WTC11 (cell line): ENCODE data around the gene TMEM238L. TPM values are rescaled to one million over a fixed set of nuclear protein-coding genes. Genes with fewer than 3 reads are reported as not detected.

Experiments used
- ATAC-seq: fragments of 200-7000 bp; cut with Tn5 transposase; 2 replicates; pipeline ENCODE4 v1.10.0; 2021; ENCODE audit warnings: mild to moderate bottlenecking, moderate library complexity
- CTCF ChIA-PET: fragments of 300-600 bp; sonication (Branson Sonifier 250); formaldehyde crosslinking; loops from one replicate; lab custom pipeline; 2021; ENCODE audit warnings: antibody characterized with exemption; lab: Charles Lee
- POLR2A ChIA-PET: fragments of 350-600 bp; sonication (Branson Sonifier 250); formaldehyde crosslinking; loops from one replicate; lab custom pipeline; 2021; ENCODE audit warnings: antibody characterized with exemption; lab: Charles Lee
- DNase-seq: peaks from one replicate; pipeline ENCODE4 v3.0.0; 2021; ENCODE audit warnings: low spot score
- H3K27ac Mint-ChIP-seq: 2 replicates; pipeline ENCODE4 v1.8.0; 2021; ENCODE audit warnings: mixed read lengths
- H3K27me3 Mint-ChIP-seq: 2 replicates; pipeline ENCODE4 v1.8.0; 2021; ENCODE audit warnings: low read depth, mild to moderate bottlenecking, moderate library complexity, mixed read lengths
- H3K36me3 Mint-ChIP-seq: 2 replicates; pipeline ENCODE4 v1.8.0; 2021; ENCODE audit warnings: mixed read lengths
- H3K4me1 Mint-ChIP-seq: 2 replicates; pipeline ENCODE4 v1.8.0; 2022; ENCODE audit warnings: mixed read lengths
- H3K4me3 Mint-ChIP-seq: 2 replicates; pipeline ENCODE4 v1.8.0; 2021; ENCODE audit warnings: mild to moderate bottlenecking, moderate library complexity, mixed read lengths
- H3K9me3 Mint-ChIP-seq: 2 replicates; pipeline ENCODE4 v1.8.0; 2021; ENCODE audit warnings: mixed read lengths
- CBFB ChIP-seq: sonication (generic); formaldehyde crosslinking; IDR thresholded peaks from 2 replicates; pipeline ENCODE4 v1.8.1; 2022; ENCODE audit warnings: mild to moderate bottlenecking, low read depth, missing genetic modification reagents
- CREB1 ChIP-seq: sonication (generic); formaldehyde crosslinking; IDR thresholded peaks from 2 replicates; pipeline ENCODE4 v1.8.0; 2023; ENCODE audit warnings: mild to moderate bottlenecking, missing genetic modification reagents
- ESRRA ChIP-seq: sonication (generic); formaldehyde crosslinking; IDR thresholded peaks from 2 replicates; pipeline ENCODE4 v1.8.1; 2022; ENCODE audit warnings: mild to moderate bottlenecking, missing genetic modification reagents, borderline replicate concordance
- FOXJ3 ChIP-seq: sonication (generic); formaldehyde crosslinking; IDR thresholded peaks from 2 replicates; pipeline ENCODE4 v1.9.0; 2021; ENCODE audit warnings: missing genetic modification reagents, mild to moderate bottlenecking, borderline replicate concordance
- FOXK1 ChIP-seq: sonication (generic); formaldehyde crosslinking; IDR thresholded peaks from 2 replicates; pipeline ENCODE4 v1.8.0; 2022; ENCODE audit warnings: mild to moderate bottlenecking, moderate library complexity, missing genetic modification reagents
- FOXP1 ChIP-seq: sonication (generic); formaldehyde crosslinking; IDR thresholded peaks from 2 replicates; pipeline ENCODE4 v1.8.0; 2022; ENCODE audit warnings: missing genetic modification reagents, mild to moderate bottlenecking, moderate library complexity, borderline replicate concordance
- GRHL2 ChIP-seq: fragments of 250-450 bp; sonication (Bioruptor Pico); IDR thresholded peaks from 2 replicates; pipeline ENCODE4 v1.8.0; 2022; ENCODE audit warnings: mild to moderate bottlenecking, moderate library complexity; ENCODE audit not compliant: insufficient replicate concordance, severe bottlenecking
- GTF2I ChIP-seq: fragments of 250-450 bp; sonication (Bioruptor Pico); conservative IDR thresholded peaks from 2 replicates; pipeline ENCODE4 v1.4.0; 2021; ENCODE audit warnings: mild to moderate bottlenecking
- JAZF1 ChIP-seq: fragments of 250-450 bp; sonication (Bioruptor Pico); IDR thresholded peaks from 2 replicates; pipeline ENCODE4 v1.9.0; 2021; ENCODE audit warnings: moderate library complexity, mild to moderate bottlenecking, inconsistent platforms
- JUN ChIP-seq: sonication (generic); formaldehyde crosslinking; IDR thresholded peaks from 2 replicates; pipeline ENCODE4 v1.8.0; 2023; ENCODE audit warnings: mild to moderate bottlenecking, missing genetic modification reagents
- MYBL2 ChIP-seq: sonication (generic); formaldehyde crosslinking; IDR thresholded peaks from 2 replicates; pipeline ENCODE4 v1.8.1; 2023; ENCODE audit warnings: mild to moderate bottlenecking, moderate library complexity, missing genetic modification reagents
- NFATC4 ChIP-seq: fragments of 250-450 bp; sonication (Bioruptor Pico); IDR thresholded peaks from 2 replicates; pipeline ENCODE4 v1.9.0; 2021; ENCODE audit warnings: mild to moderate bottlenecking
- TEAD1 ChIP-seq: sonication (generic); formaldehyde crosslinking; IDR thresholded peaks from 2 replicates; pipeline ENCODE4 v1.8.0; 2022; ENCODE audit warnings: mild to moderate bottlenecking, missing genetic modification reagents
- ZBTB21 ChIP-seq: sonication (generic); formaldehyde crosslinking; IDR thresholded peaks from 2 replicates; pipeline ENCODE4 v1.8.1; 2023; ENCODE audit warnings: mild to moderate bottlenecking, missing genetic modification reagents, borderline replicate concordance
- ZNF138 ChIP-seq: sonication (generic); formaldehyde crosslinking; conservative IDR thresholded peaks from 2 replicates; pipeline ENCODE4 v1.8.1; 2022; ENCODE audit warnings: mild to moderate bottlenecking, moderate library complexity, missing genetic modification reagents
- ZNF219 ChIP-seq: sonication (generic); formaldehyde crosslinking; IDR thresholded peaks from 2 replicates; pipeline ENCODE4 v1.8.0; 2023; ENCODE audit warnings: missing genetic modification reagents, mild to moderate bottlenecking, borderline replicate concordance
- ZNF416 ChIP-seq: fragments of 250-450 bp; sonication (Bioruptor Pico); IDR thresholded peaks from 2 replicates; pipeline ENCODE4 v1.9.0; 2021; ENCODE audit warnings: mild to moderate bottlenecking, inconsistent platforms
- total RNA-seq: library from RNA; stranded (reverse); gene quantifications from 3 replicates; pipeline ENCODE4 v1.2.3, GENCODE V29; 2021
- TF ChIP-seq, protein P1 (sequence below): sonication (generic); formaldehyde crosslinking; IDR thresholded peaks from 2 replicates; pipeline ENCODE4 v1.8.0; 2022; ENCODE audit warnings: mild to moderate bottlenecking, missing genetic modification reagents
- TF ChIP-seq, protein P2 (sequence below): sonication (generic); formaldehyde crosslinking; IDR thresholded peaks from 2 replicates; pipeline ENCODE4 v1.8.0; 2022; ENCODE audit warnings: mild to moderate bottlenecking, missing genetic modification reagents
- TF ChIP-seq, protein P3 (sequence below): fragments of 250-450 bp; sonication (Bioruptor Pico); conservative IDR thresholded peaks from 2 replicates; pipeline ENCODE4 v1.9.0; 2021; ENCODE audit warnings: mild to moderate bottlenecking
- TF ChIP-seq, protein P4 (sequence below): sonication (generic); formaldehyde crosslinking; IDR thresholded peaks from 2 replicates; pipeline ENCODE4 v1.8.0; 2022; ENCODE audit warnings: mild to moderate bottlenecking, missing genetic modification reagents
- TF ChIP-seq, protein P5 (sequence below): sonication (generic); formaldehyde crosslinking; IDR thresholded peaks from 2 replicates; pipeline ENCODE4 v1.8.1; 2022; ENCODE audit warnings: missing genetic modification reagents, borderline replicate concordance

Gene TMEM238L
- total RNA-seq, 1 experiment from 2014 or later: not detected

DNA sequence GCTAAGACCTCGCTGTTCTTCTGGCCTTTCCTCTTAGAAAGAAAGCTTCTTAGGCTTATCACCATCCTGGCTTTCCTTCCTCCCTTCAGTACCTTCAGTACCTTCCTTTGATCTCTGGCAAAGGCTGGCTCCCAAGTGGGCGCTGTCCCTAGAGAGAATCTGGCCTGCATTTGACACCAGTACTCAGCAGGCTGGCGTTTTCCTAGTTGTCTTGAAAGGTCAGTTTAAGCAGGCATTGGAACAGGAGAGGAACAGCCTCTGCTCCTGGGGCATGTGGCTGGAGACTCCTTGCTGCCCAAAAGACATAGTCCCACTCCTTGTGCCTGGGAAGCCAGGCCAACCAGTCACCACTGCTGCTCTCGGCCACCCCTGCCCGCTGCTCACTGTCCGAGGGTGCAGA lies 34.1 kb downstream of the TMEM238L start (continued):
- TF ChIP-seq, protein P1, sequence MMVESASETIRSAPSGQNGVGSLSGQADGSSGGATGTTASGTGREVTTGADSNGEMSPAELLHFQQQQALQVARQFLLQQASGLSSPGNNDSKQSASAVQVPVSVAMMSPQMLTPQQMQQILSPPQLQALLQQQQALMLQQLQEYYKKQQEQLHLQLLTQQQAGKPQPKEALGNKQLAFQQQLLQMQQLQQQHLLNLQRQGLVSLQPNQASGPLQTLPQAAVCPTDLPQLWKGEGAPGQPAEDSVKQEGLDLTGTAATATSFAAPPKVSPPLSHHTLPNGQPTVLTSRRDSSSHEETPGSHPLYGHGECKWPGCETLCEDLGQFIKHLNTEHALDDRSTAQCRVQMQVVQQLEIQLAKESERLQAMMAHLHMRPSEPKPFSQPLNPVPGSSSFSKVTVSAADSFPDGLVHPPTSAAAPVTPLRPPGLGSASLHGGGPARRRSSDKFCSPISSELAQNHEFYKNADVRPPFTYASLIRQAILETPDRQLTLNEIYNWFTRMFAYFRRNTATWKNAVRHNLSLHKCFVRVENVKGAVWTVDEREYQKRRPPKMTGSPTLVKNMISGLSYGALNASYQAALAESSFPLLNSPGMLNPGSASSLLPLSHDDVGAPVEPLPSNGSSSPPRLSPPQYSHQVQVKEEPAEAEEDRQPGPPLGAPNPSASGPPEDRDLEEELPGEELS: no peak
- TF ChIP-seq JAZF1 (CRISPR knock-in tag): no peak
- TF ChIP-seq ESRRA (CRISPR knock-in tag): no peak
- no peak for TF ChIP-seq GRHL2 (CRISPR knock-in tag)
- TF ChIP-seq FOXP1 (CRISPR knock-in tag): no peak
- TF ChIP-seq ZNF138: no peak
- no peak for TF ChIP-seq GTF2I (CRISPR knock-in tag)
- TF ChIP-seq, all 79 proteins: peak for 0

DNA sequence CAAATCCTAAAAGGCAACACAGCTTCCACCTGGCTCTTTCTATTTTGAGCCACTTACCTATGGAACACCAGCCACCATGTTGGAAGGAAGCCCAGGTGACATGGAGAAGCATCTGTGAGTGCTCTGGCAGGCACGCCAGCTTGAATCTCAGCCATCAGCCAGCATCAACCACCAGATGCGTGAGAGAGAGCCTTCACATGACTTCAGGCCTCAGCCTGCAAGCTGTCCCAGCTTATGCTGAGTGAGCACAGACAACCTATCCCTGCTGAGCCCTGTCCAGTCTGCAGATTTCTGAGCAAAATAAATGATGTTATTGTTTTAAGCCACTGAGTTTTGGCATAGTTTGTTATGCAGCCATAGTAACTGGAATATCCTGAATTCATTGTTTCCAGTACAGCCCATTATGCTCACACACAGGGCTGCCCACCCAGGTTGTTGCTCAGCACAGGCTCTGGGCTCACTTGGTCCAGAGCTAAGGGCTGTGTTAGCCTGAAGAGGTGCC lies 35.1 kb downstream of the TMEM238L start:
- 0 out of 2 replicates have a peak, but pooled peaks cover 3% of the 10 kb centered on the region for H3K9me3 Mint-ChIP-seq
- no peak for TF ChIP-seq CREB1 (CRISPR knock-in tag)
- TF ChIP-seq ZNF416 (CRISPR knock-in tag): no peak
- TF ChIP-seq TEAD1: no peak
- TF ChIP-seq ZNF219: no peak
- TF ChIP-seq, protein P2, sequence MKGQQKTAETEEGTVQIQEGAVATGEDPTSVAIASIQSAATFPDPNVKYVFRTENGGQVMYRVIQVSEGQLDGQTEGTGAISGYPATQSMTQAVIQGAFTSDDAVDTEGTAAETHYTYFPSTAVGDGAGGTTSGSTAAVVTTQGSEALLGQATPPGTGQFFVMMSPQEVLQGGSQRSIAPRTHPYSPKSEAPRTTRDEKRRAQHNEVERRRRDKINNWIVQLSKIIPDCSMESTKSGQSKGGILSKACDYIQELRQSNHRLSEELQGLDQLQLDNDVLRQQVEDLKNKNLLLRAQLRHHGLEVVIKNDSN (CRISPR knock-in tag): no peak
- TF ChIP-seq MYBL2: no peak
- TF ChIP-seq, protein P3, sequence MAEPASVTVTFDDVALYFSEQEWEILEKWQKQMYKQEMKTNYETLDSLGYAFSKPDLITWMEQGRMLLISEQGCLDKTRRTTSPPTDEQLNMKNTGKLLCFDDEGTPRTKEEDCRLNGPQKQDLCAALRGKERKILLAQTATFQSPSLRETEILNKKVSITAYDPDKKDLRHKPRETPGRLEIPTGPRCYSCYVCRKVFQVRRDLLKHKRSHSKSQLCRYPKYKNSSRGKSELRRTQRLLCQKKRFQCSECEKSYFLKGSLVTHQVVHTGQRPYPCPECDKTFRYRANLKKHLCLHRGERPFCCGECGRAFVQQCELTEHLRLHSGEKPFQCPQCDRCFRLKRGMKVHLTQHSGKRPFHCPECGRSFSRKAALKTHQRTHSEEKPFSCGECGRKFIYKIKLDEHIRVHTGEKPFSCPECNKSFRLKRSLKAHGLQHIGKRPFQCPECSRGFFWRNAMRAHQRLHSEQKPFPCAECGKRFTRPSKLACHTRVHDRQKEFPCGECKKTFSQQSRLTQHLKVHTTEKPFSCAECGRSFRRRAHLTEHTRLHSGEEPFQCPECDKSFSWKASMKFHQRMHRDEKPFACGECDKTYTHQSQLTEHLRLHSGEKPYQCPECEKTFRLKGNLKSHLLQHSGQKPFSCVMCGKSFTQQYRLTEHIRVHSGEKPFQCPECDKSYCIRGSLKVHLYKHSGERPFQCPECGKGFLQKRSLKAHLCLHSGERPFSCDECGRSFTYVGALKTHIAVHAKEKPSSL (CRISPR knock-in tag): no peak
- TF ChIP-seq, protein P1: no peak
- TF ChIP-seq ZBTB21: no peak
- TF ChIP-seq, protein P4, sequence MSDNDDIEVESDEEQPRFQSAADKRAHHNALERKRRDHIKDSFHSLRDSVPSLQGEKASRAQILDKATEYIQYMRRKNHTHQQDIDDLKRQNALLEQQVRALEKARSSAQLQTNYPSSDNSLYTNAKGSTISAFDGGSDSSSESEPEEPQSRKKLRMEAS (CRISPR knock-in tag): no peak
- no peak for TF ChIP-seq FOXJ3
- TF ChIP-seq CBFB: no peak
- TF ChIP-seq, protein P5, sequence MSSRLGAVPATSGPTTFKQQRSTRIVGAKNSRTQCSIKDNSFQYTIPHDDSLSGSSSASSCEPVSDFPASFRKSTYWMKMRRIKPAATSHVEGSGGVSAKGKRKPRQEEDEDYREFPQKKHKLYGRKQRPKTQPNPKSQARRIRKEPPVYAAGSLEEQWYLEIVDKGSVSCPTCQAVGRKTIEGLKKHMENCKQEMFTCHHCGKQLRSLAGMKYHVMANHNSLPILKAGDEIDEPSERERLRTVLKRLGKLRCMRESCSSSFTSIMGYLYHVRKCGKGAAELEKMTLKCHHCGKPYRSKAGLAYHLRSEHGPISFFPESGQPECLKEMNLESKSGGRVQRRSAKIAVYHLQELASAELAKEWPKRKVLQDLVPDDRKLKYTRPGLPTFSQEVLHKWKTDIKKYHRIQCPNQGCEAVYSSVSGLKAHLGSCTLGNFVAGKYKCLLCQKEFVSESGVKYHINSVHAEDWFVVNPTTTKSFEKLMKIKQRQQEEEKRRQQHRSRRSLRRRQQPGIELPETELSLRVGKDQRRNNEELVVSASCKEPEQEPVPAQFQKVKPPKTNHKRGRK (CRISPR knock-in tag): no peak
- no peak for TF ChIP-seq JUN
- TF ChIP-seq ESRRA (CRISPR knock-in tag): no peak
- TF ChIP-seq GTF2I (CRISPR knock-in tag): no peak
- no peak for TF ChIP-seq NFATC4 (CRISPR knock-in tag)
- TF ChIP-seq FOXK1 (CRISPR knock-in tag): no peak
- ATAC-seq (no peak), DNase-seq (no peak)
- H3K4me3 Mint-ChIP-seq: no peak overlapping the region
- no peak overlapping the region for H3K27ac Mint-ChIP-seq
- H3K27me3 Mint-ChIP-seq: no peaks in the 10 kb centered on the region; the same call in 1 of the 2 replicates
- H3K36me3 Mint-ChIP-seq: peaks cover 5% of the 10 kb centered on the region; the same call in 1 of the 2 replicates
- ChIA-PET POLR2A (no interaction called here), CTCF (interaction anchor here (1.6 to 2.2 kb wide), 3 partner anchors 14 to 76 kb away, joined by 3 to 11 read pairs (median 4); no protein-coding TSS in a partner anchor)
- H3K4me1 Mint-ChIP-seq: peaks cover 13% of the 10 kb centered on the region; the same call in 1 of the 2 replicates
